Stimulated activated CD8-positive, alpha-beta memory T cell treated with anti-CD3 and anti-CD28 coated beads, Interleukin-7, amount 100 ng/mL, for 4 hours (primary cell): Measurements from ENCODE around the gene ATP6V0B.

Experiments used
- DNase-seq, 2 donors: peaks; one replicate each; pipeline ENCODE4 v3.0.0-alpha.2; 2020; ENCODE audit warnings: low read depth in 2 of 2

ATP6V0B gene

DNA sequence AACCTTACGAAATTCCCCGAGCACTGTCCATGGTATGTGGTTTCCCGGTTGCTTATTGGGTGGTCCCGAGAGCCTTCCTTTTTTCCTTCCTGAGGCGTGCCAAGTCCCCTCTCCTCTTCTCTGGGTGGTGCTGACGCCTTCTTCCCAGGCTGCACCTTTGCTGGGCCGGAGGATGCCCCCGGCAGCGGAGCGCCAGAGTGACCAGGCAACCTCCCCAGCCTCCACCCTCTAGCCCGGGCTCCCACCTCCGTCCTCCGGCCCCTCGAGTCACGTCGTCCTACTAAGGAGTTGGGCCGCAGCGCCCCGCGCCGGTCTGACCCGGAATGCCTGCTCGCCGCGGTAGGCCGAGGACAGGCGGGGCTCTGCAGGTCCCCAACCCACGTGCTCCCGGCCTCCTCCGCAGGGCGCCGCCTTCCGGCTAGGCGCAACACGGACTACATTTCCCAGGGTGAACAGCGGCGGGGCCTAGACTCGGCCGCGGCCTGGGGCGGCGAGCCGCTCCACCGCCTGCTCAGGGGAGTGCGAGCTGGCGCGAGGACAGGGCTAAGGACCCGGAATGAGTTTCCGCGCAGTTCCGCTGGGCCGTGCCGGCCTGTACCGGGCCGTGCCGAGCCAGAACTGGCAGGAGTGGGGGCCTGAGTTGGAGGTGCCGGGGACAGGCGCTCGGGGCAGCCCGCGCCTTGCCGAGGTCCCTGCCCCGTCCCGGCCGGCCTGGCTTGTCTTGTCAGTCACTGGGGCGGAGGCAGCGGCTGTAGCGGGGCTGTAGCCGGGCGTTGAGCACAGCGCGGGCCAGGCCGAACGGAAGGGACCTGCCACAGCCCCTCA is 28.3 kb upstream of the ATP6V0B start, which contains the start of gene IPO13:
TSS of gene IPO13 (plus strand) at position 715 of the 825 bp plus-strand sequence. CDS start 651 bp downstream, outside the sequence.
- DNase-seq = peak; percentile 87 to 94

DNA sequence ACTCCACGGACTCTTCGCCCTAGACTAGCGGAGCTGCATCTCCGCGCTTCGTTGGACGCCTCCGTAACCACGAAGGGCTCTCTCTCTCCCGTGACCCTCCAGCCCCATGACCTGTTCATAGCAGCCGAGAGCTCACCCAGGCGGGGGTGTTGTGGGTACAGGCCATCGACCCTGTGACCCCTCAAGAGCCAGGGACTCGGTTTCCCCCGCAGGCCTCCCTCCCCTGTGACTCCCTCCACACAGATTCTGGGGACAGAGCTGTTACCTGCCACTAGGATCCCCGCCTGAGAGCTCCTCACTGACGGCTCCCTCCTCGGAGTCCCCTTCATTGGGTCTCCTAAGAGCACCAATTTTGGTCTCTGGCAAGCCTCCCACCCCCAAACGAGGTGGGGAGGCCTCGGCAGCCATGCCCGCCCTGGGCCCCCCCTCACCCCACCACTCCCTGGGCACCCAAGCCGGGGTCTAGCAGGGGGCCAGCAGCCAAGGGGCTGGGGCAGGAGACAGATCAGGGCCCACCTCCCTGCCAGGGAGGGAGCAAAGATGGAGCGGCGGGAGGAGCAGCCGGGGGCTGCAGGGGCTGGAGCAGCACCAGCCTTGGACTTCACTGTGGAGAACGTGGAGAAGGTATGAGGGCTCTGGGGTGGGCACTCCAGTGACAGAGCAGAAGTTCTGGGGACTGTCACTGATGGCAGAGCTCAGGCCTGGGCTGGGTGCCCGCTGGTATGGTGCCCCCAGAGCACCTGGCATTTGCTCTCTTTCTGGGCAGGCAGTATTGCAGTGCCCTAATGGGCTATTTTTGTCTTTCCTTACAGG is 27.5 kb upstream of the ATP6V0B start:
- DNase-seq = no peak

DNA sequence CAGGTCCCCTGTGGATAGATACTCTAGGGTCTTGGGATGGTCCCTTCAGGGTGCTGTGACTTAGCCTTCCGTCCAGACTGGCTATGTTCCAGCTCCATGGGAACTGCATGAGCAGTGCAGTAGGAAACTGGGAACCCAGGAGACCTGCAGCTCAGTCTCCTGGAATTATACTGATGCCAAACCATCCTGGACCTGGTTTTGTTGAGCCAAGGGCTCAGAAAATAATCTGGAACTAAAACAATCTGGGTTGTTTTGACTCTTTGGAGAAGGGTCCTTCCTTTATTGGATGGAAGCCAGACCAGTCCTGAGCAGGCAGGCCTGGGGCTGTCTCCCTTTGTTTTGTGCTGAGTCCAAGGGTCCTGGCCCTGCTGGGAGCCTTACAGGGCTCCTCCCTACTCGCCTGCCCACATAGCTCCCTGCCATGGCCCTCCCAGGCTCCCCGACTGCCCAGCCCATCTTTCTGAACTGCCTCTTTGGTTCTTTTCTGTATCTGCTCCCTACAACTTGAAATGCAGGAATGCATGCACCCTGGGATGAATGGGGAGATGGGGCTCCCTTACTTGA is 26.8 kb upstream of the ATP6V0B start:
- no peak for DNase-seq

DNA sequence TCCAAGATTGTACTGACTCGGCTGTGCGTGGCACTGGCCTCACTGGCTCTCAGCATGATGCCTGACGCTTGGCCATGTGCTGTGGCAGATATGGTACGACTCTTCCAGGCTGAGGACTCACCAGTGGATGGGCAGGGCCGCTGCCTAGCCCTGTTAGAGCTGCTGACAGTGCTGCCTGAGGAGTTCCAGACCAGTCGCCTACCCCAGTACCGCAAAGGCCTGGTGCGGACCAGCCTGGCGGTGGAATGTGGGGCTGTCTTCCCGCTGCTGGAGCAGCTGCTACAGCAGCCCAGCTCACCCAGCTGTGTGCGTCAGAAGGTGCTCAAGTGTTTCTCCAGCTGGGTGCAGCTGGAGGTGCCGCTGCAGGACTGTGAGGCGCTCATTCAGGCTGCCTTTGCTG is 25.1 kb upstream of the ATP6V0B start:
- DNase-seq = no peak

DNA sequence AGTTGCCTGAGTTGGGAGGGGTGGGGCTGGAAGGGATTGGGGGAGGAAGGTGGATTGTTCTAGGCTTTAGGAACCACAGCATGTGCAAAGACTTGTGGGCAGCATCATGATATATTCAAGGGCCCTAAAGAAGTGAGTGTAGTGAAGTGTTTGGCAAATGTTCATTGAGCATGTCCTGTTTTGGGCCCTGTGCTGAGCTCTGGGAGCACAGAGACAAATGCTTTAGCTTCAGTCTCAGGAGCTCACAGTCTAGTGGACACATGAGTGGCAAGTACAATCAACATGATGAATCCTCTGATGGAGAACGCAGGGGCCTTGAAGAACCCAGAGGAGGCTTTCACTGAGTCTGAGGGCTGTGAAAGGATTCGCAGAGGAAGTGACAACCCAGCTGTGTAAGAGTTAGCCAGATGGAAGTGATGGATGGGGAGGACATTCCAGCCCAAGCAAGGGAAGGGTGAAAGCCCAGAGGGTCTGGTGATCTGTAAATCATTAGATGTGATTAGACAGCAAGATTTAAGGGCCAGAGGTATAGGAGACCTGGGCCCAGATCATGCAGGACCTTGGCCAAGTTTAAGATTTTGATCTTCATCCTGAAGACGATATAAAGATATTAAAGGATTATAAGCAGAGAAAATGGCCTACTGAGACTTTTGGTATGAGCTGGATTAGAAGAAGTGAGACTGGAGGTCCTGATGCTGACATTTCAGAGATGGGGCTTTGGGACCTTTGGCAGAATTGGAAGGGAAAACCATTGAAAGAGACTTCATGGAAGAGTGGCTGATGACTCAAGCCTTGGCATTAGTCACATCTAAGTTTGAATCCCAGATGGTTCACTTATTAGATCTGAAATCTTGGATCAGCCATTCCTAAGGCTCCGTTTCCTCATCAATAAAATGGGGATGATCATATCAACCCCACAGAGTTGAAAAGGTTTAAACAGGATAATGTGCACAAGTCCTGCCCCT is 23.5 kb upstream of the ATP6V0B start:
- no peak for DNase-seq

DNA sequence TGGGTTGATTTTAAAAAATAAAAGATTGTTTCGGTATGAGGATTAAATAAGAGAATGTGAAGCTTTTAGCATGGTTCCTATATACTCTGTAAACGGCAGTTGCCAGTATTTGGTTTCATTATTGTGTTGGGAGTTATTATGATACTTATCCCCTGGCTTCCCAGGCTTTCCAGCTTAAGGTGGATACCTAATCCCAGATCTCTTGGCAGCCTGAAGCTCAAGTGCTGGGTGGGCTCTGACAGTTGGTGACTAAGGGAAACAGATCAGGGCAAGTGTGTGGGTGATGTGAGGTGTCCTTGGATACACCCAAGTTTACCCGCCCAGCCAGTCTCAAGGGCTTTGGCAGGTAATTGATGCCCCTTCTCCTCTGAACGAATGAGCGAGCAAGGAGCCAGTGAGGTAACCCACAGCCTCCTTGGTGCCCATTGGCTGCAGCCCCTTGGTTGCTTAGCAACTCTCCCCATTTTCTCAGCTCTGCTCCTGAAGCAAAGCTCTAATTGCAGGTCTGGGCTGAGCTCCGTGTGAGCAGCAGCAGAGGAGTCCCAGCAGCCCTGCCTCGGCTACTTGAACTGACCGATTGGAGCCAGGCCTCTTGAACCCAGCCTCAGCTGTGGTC is 21.9 kb upstream of the ATP6V0B start:
- DNase-seq = no peak

DNA sequence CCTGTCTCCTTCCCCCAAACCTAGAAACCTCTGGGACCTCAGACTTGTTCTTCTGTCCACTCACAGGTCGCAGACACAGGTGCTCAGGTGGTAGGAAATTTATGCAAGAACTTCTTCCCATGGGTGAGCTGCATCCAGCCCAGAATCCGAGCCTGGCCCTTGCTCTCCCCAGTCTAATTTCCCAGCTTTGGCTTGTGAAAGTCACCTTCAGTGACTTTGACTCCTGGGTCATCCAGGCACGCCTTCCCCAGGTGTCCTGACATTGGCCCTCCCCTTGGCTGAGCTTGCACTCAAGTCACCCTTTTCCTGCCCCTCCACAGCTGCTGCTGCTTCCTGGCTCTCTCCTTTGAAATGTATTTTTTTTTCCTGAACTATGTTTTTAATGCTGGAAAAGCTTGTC is 21.4 kb upstream of the ATP6V0B start:
- DNase-seq = no peak

DNA sequence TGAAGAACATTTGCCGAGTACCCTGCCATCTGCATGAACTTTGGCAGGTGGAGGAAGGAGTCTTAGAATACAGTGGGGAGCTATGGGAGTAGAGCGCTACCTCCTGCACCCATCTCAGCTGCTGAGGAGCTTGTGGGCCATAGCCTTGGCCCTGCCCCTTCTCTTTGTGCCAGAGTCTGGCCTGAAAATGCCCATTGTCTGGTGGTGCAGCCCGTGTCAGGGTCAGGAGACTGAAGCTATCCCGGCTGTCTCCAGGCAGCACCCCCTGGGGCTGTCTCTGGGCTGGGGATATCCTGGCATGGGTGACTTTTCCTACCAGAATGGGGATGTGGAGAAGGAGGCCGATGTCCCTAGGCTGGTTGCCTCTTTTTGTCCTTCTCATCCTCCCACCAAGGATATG is 20.7 kb upstream of the ATP6V0B start:
- DNase-seq = no peak

DNA sequence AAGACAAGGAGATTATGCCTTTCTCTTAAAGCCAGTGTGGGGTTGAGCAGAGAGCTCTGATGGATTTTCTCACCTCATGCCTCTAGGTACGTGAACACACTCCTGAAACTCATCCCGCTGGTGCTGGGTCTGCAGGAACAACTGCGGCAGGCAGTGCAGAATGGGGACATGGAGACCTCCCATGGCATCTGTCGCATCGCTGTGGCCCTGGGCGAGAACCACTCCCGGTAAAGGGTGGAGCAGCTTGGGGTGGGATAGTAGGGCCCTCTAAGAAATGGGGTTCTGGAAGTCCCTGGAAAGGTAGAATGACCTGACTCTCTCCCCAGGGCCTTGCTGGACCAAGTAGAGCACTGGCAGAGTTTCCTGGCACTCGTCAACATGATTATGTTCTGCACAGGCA is 18.5 kb upstream of the ATP6V0B start:
- no peak for DNase-seq

DNA sequence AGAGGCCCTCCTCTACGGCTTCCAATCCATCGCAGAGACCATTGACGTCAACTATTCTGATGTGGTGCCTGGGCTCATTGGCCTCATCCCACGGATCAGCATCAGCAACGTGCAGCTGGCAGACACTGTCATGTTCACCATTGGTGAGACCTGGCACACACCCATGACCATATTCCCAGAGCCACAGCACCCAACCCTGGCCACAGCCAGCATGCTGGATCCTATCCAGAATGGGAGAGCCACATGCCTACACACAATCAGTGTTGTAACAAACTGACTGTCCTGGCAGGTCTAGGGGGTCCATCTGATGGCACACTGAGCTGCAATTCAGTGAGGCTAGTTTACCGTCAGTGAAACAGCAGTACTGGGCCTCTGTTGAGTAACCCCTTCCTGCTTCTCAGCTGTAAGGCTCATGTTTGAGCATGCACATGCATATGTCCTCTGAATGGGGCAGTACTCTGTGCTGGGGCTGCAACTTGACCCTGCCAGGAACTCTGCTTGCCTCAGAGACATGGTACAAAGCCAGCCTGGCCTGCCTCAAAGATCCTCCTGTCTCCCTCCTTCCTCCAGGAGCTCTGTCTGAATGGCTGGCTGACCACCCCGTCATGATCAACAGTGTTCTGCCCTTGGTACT is 17.2 kb upstream of the ATP6V0B start:
- DNase-seq = no peak

DNA sequence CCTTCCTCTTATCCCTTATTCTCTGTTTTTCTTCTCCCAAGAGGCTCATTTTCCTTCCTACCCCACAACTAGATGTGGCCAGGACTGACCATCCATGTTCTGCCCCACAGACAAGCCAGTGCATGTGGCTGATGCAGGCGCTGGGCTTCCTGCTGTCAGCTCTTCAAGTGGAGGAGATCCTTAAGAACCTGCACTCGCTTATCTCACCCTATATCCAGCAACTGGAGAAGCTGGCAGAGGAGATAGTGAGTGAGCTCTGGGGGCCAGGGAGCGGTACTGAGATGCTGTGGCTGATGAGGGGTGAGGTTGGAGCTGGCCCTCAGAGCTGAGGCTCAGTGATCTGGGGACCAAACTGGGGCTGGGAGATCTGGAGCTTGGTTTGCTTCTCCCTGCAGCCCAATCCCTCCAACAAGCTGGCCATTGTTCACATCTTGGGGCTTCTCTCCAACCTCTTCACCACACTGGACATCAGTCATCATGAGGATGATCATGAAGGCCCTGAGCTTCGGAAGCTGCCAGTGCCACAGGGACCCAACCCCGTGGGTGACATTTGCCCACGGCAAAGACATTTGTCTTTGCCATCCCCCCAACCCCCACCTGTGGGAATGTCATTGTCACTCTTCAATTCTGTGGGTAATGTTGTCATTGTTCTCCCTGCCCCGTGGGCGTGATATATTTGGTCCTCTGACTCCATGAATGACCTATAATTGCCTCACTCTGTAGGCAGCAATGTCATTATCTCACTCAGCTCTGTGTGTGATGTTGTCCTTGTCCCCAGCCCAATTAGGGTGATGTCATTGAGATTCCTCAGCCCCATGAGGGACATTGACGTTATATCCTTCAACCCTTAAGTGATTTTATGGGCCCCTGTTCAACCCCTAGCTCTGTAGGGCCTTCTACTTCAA is 16.2 kb upstream of the ATP6V0B start:
- DNase-seq = no peak

DNA sequence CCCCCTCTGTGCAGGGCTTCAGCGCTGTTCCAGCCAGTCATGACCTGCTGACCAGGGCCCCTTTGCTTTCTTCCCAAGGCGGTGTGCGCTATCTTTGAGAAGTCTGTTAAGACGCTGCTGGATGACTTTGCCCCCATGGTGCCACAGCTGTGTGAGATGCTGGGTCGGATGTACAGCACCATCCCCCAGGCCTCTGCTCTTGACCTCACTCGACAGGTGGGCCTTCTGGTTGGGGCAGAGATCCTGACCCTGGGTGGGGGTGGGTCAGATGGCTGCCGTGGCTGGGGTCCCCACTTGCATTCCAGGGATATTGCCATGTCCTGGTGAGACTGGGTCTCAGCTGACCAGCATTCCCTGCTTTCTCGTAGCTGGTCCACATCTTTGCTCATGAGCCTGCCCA is 14.0 kb upstream of the ATP6V0B start:
- no peak for DNase-seq

DNA sequence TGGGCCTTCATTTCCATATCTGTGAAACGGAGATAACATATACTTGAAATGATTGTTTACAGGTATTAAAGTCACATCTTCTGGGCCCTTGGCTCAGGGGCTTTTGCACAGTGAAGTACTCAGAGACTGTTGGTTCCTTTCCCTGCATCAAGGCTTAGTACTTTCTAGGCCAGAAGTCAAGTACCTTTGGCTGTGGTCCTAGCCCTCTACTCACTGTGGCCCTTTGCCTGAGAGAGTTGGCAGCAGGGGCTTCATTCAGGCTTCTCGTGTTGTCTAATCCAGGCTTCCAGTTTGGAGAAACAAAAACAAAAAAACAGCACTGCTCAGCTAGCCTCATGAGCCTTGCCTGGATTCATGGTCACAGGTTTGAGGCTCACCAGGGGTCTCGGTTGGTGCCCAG is 13.1 kb upstream of the ATP6V0B start:
- DNase-seq = no peak

DNA sequence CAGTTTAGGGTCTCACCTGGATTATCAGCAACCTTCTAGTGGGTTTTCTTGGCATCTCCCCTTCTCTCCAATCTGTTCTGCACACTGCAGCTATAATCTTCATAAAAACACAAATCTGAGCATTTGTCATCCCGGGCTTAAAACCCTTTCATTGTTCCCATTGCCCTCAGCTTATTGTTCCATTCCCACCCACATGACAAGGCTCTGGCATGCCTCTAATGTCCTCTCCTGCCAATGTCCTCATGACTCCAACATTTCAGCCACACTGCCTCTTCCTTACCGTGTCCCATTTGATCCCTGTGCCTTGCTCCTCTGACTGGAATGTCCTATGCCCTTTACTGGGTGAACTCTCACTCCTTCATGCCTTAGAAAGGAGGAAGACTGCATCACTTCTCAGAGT is 12.4 kb upstream of the ATP6V0B start:
- DNase-seq = no peak

DNA sequence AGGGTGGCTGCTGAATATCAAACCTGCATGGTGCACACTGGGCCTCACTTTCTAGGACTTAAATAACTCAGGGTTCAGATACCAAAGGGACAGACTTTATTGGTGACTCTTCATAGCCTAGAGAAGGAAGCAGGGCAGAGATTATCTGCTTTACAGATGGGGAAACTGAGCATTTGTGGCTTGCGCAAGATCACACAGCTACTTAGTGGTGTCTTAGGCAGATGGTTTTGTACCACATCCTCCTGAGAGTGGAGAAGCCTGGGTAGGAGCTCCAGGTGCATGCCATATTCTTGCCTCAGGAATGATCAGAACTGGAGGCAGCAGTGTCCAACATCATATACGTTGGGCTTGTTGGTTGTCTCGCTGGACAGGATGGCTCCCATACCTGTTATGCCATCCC is 11.8 kb upstream of the ATP6V0B start:
- DNase-seq = no peak

DNA sequence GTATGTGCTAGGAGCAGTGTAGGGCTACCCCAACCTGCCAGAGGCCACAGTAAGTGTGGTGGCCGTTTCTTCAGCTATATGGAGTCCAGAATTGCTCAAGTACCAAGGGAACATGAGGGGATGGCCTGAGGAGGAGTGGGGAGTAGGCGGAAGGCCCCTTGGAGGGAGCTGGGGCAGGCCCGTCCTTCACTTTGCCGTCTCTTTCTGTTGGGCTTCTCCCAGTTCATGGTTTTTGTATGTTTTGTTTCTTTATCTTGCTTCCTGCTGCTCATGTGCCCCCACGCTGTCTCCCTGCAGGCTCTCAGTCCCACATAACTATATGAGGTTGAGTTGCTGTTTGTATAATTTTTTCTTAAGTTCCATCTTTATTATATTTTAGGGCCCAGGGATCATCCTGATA is 10.9 kb upstream of the ATP6V0B start:
- no peak for DNase-seq

DNA sequence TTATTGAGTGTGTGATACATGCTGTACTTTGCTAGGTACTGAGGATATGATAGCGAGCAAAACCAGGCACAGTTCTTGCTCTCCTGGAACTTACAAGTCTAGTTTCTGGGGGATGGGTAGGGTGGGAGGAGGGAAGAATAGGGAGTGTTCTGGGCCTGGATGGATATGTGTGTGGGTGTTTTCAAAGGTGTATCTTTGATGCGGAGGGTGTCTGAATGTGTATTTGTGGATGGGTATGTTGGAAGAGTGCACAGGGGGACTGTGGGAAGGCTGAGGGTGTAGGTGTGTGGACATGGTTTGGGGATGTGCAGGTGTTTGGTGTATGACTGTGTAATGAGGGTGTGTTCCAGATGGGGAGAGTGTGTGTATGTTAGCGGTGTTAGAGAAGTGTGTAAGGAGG is 9.4 kb upstream of the ATP6V0B start:
- DNase-seq = no peak

DNA sequence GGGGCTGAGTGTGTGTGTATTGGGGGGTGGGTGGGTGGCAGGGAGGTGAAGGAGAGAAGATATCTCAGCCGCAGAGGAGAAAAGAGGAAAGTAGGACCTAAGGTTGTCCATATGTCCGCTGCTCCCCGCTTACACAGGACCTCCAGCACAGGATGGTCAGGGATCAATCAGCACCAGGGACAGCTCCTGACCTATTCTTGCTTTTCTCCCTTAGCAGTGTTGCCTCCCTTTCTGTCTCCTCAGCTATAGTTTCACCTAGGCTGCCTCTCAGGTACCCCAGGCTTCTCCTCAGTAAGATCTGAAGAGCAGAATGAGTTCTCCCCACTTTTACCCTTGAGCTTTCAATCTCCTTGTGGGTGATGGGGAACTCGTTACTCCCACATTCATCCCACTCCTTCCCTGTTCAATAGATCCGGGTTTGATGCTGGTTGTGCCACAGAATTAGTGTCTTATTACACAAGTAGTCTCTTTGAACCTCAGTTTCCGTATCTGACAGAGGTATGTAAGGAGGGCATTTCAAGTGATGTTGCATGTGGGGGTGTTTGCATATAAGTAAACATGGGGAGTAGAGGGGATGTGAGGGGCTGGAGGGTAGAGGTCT is 6.3 kb upstream of the ATP6V0B start:
- no peak for DNase-seq

DNA sequence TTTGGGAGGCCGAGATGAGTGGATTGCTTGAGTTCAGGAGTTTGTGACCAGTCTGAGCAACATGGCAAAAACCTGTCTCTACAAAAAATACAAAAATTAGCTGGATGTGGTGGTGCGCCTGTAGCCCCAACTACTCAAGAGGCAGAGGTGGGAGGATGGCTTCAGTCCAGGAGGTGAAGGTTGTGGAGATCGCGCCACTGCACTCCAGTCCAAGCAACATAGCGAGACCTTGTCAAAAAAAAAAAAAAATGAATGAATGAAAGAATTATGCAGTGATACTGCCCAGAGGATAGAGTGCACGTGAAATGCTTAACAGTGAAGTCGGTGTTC is 5.4 kb upstream of the ATP6V0B start:
- no peak for DNase-seq
